HG03439 (cell line): ENCODE data around the gene RTL1.

ENCODE experiments used
- ATAC-seq: cut with Tn5 transposase; IDR thresholded peaks from one replicate; pipeline ENCODE4 v1.9.1; 2021; ENCODE audit warnings: mild to moderate bottlenecking, moderate library complexity; ENCODE audit not compliant: unreplicated experiment

The RTL1 gene

DNA sequence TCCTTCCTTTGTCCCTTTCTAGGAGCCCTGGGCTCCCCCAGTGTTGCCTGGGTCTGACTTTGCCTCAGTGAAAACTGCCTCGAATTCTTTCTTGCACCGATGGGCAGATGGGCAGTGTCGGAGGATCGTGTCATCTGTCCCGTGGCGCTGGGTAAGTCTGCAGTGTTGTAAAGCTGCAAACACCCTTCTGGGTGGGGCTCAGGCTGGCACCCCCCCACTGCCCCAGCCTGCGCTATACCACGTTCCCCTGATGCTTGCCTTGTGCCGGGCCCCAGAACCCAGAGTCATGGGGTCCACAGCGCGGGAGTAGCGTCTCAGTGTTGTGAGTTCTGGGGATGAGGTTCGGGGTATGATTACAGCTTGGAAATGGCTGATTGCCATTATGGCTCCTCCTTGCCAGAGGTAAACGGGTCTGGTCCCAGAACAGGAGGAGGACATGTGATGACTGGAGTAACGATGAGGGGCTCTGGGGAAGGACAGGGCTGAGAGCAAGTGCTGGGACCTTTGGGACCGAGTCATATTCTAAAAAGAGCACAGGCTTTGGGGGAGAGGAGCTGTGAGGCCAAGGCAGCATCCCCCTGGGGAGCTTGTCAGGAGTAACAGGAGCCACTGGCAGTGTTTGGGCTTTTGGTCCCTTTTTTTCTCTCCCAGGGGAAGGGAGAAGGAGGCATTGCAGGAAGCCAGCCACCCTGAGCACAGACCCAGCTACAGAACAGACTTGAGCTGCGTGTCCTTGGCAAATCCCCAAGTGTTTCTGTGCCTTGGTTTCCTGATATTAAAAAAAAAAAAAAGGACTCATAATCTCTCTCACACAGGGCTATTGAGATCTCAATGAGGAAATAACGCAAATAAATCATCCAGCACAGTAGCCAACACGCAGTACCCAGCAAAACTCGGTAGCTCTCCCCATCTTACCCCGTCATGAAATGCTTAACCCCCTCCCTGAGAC, 4.3 kb downstream of the RTL1 start:
- no peak for ATAC-seq

DNA sequence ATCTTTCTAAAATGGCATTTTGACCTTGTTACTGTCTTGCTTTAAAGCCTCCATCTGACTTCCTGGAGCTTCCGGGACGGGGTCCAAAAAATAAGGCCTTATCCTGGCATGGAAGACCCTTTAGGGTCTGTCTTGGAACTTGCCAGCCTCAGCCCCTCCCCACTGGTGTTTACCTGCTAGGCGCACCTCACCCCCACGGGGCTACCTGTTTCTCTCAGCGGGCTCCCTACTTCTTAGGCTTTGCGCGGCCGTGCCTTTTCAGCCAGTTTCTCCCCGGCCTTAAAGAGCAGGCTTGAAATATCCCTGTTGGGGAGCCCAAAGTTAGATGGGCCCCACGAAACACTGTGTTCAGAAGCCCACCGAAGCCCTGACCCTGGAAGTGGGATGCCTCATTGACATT, 5.1 kb downstream of the RTL1 start:
- ATAC-seq = no peak

DNA sequence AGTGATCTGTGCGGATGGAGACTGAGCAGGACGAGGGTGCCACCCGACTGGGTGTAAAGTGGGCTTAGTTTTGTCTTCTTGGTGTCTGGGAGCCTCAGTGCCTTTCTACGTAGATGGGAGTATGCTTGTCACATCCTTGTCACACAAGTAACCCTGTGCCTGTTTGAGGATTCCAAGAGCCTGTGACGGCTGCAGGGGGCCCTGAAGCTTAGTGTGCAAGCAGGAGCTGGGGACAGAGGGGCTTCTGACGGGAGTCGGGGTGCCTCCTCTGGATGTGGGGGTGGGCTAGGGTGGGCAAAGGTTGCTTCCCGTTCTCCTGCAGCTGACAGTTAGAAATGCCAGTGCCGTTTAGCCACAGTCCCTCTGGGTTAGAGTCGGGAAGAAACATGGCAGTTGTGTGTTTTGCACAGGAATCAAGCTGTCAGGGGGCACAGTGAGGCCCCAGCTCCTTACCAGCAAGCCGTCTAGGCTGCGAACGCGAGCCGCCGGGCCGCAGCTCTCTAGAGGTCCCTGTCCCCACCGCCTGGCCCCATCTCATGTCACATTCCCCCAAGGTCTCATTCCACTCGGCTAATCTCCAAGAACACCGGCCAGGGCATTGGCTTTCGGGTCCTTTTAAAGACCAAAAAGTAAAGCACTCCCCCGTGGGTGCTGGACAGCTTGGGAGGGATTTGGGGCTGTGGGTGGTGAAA, 7.0 kb downstream of the RTL1 start:
- no peak for ATAC-seq

DNA sequence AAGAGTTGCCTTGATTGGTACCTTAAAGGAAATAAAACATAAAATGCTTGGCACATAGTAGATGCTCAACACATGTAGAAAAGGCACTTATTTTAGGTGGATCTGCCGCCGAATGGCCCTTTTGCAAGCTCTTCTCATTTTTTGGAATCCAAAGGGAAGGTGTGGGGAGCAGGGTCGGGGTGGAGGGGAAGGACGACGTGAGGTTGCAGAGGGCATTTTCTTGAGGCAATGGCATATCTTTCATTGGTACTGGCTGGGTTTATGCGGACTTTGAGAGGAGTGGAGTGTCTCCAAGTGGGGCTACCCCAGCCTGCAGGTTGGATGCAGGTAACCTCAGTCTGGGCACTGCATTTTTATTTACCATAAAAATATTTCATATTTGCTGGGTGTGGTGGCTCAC, 8.1 kb downstream of the RTL1 start:
- no peak for ATAC-seq

DNA sequence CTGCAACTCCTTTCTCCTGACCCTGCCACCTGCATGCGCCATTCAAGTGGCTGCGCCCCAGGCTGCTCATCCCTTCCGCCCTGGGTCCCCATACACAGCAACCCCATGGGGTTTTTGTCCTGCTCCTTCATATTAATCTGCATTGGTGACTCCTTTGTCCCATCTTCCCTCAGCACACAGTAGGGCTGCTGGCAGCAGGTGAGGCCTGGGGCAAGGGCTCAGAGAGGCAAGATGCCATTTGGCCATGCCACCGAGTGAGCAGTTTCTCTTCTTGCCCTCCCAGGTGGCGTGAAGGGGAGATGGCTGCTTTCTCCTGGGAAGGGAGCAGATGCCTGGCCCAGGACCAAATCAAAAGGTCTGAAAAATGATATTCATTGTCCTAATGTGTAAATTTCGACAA, 9.1 kb downstream of the RTL1 start:
- no peak for ATAC-seq

DNA sequence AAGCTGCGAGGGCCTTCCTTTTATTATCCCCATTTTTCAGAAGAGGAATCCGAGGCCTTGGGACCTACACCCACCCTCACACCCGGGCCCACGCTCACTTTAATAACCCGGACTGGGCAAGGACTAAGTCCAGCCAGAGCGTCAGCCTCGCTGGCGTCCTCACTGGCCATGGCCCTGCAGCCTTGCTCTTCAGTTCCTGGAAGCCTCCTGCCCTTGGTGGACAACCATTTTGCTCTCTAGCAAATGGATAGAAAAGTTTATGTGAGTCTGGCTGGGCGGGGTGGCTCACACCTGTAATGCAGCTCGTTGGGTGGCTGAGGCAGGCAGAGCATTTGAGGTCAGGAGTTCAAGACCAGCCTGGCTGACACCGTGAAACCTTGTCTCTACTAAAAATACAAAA, 9.8 kb downstream of the RTL1 start:
- no peak for ATAC-seq

DNA sequence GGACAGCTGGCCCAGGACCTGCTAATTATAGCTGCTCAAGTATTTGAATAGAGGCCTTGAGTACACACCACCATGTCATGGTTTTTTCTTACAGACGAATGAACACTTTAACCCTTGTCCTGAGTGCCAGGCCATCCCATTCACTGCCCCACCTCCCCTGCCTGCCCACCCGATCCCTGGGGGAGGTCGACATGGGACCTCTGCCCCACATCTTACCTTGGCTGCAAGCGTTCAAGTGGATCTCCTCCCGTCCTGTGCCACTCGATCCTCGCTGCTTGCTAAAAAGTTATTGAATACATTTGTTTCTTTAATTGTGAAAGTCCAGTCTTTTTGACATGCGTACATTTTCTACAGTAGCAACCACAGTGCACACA, 10.3 kb downstream of the RTL1 start:
- no peak for ATAC-seq

DNA sequence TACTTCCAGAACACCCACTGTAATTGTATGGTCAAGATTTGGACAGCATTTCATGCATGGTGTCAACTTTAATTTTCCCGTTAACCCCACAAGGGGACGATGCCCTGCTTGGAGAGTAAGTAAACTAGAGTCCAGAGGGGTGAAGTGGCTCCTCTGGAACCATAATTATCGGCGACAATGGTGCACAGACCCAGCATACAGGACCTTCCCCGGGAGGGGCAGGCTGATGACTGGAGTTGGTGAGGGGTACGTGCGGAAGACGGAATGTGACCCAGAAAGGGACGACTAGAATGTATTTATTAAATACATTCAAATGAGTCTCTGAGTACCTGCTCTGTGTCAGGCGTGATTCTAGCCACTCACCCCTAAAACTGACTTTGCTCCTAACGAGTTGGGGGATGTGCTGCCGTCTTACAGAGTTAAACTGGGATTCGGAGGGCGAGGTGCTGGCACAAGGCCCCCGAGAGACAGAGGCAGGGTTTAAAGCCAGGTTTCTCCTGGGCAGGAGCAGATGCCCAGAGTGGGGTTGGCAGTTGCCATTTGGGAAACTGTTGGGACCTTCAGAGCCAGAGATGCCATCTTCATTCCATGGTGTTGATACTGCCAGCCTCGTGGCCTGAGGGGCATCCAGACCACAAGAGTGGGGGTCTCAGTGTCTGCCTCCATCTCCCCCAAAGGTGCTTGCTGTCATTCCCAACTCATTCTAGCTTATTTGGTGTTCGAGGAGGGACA, 10.9 kb downstream of the RTL1 start:
- ATAC-seq = no peak

DNA sequence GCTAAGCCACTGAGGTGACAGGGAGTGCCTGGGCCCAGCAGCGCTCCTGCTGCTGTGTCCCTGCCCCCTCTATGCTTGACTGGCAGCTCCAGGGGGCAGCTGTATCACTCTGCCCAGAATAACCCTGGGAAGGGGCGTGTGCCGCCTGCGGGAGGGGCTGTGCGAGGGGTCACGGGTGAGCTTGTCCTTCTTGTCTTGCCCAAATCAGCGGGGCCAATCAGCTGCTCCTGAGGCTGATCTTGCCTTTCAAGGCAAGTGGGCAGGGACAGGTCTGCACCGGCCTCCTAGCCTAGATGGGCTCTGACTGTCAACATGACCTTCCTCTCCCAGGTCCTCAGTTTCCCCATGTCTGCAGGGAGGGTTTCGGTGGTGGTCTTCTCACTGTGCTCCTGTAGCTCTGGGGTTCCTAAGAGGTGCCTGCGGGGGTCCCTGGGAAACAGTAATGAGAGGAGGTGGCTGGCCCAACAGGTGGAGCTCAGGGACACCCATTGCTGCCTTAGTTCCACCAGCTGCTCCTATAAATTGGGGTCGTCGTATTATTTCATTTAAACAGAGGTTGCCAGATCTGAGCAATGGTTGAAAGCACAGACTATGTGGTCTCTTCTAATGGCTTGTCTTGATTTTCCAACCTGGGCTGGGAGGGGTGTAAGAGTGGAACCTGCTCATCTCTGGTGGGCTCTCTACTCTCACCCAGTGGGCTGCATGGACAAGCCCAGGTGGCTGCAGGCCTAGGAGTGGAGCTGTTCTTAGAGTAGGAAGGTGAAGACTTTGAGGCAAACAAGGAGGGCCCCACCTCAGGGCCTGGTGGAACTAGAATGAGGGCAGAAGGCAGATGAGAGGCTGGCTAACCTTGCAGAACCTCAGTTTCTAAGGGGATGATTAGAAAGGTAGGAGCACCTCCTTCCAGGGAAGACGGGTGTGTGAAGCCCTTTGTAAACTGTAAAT, 11.7 kb downstream of the RTL1 start:
- no peak for ATAC-seq

DNA sequence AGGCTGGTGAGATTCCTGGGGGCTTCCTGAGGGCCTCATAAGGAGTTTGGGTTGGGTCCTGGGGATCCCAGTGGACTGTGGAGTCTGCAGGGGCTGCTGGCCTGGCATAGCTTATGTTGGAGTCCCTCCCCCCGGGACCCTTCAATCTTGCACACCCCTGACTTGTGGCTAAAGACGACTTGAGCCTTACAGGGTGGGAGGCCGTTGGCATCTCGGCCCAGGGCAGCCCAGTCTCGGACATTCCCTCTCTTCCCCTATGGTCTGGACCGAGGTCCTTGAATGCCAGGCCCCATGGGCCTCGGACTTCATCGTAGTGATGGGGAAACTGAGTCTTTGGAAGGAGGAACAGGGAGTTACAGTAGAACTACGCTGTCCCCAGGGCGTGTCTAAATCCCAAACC, 12.5 kb downstream of the RTL1 start:
- ATAC-seq = no peak

DNA sequence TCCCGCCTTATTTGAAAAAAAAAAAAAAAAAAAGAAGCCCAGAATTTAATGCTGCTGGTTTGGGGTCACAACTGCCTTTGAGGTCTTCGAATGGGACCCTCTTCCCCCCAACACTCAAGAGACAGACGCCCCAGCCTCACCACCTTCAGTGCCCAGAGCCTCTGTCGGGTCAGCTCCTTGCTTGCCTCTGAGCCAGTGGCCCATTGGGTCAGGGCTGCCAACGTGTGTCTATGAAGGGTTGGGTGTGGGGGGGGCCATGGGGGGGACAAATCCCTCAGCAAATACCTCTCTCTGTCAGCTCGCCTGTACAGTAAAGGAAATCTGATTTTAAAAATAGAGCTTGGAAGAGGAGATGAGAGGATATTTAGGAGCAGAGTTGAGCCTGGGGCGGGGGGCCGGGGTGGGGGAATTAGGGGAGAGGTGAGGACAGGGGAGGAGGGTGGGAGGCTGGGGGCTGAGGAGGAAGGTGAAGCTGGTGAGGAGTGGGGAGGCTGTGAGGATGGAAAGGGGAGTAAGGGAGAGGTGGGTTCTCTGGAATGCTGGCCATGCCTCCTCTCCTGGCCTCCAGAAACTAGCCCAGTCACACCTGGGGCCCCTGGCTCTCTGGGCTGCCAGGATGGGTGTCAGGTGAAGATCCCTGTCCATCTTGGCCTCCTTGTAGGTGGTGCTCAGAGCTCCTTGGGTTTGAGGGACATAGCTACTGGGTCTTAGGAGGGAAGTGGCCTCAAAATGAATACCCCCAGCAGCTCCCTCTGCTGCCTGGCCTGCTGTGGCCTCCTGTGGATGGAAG, 13.3 kb downstream of the RTL1 start:
- no peak for ATAC-seq

DNA sequence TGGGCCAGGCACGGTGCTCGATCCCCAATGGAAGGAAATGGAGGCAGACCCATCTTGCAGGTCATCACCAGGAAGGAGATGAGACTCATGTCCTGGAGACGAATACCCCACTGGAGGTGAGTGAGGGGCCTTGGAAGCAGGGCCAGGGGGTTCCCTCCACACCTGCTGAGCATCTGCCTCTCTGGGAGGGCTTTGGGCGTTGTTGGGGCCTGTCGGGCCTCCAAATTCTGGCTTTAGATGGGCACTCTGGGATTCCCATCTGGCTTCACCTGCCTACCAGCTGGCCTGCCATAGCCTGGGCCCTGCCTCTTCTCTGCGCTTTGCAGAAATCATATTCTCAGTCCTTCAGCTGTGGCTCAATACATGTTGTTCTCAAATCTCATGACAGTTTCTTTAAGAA, 13.9 kb downstream of the RTL1 start:
- no peak for ATAC-seq

DNA sequence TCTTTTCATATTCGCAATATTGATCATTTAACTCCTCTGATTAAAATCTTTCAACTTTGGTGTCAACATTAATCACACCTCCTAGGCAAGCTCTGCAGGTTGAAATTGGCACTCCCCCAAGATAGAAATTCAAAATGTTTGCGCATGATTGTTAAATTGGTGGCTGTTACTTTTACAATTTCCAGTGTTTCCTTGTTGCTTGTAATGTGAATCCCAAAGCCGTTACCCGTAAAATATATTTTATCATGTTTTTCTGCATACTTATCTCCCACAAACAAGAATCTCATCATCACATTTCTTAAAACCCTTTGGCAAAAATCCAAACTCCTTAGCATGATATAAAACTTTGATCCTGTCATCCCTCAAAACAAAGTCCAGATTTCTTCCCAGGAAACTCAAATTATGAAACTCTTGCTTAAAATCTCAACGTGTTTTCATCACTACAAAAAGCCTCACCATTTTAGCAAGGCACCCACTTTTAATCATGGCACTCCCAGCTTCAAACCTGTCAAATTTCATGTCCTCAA, 14.7 kb downstream of the RTL1 start:
- ATAC-seq = no peak

DNA sequence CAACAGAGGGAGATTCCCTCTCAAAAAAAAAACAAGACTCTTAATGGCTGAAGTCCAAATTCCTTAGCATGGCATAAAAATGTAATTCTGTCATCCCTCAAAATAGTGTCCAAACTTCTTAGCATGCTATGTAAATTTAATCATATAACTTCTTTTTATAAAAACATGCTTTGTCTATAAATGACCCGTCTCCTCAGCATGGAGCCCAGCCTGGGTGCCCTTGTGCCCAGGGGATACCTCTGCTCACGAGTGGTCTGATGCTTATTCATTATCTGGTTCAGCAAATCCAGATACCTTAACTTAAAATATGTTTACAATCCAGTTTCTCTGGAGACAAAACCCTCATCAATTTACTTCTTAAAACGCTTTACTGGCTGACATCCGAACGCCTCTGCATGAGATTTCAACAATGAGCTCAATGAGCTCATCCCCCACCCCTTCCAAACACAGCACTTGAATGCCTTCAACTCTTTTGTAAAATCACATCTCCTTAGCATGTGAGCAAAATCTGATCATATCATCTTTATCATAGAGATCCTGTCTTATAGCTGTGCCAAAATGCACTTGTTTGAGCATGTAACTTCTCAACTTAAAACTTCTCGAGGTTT, 15.7 kb downstream of the RTL1 start:
- ATAC-seq = no peak

DNA sequence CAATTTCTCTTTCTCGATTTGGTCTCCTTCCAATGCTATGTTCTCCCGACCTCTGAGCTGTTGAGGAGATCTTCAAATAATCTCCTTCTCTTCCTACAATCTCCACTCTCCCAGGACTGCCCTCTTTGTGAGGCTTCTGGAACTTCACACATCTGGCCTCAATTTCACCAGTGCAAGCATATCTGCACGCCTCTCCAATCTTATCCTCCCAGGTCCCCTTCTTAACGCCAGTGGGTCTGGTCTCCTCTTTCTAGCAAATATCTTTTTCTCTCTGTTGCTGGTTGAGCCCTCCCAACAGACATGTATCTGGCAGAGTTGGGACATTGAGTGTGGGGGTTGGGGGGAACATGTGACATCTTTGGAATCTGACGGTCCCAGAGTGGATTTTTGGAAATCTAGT, 17.9 kb downstream of the RTL1 start:
- ATAC-seq = no peak

DNA sequence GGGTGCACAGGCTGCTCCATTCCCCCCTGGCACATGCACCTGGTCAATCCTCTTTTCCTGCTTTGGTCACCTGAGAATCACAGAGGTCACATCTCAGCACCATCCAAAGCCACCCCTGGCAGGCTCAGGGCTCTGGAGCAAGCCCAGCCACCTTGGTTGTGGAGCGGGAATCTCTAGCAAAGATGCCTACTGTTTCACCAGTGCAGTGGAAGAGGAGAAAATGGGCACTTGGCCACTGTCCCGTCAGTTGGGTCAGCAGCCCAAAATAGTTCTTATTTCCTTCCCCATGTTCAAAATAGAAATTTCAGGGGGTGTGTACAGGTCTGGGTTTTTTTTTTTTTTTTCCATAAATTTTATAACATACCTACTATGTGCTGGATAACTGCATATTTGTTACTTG, 18.3 kb downstream of the RTL1 start:
- no peak for ATAC-seq

DNA sequence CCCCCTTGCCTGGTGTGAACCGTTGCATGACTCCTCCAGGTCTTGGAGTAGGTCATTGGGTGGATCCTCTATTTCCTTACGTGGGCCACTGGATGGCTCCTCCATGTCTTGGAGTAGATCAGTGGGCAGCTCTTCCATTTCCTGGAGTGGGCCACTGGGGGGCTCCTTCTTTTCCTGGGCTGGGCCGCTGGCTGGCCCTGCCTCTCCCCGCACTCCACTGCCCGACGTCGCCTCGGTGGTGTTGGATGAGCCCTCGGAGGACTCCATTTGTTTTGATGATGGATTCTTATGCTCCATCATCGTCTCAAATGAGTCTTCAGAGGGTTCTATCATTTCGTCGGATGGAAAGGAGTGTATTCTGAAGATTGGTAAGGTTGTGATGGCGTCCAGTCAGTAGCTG, 19.1 kb downstream of the RTL1 start:
- no peak for ATAC-seq

DNA sequence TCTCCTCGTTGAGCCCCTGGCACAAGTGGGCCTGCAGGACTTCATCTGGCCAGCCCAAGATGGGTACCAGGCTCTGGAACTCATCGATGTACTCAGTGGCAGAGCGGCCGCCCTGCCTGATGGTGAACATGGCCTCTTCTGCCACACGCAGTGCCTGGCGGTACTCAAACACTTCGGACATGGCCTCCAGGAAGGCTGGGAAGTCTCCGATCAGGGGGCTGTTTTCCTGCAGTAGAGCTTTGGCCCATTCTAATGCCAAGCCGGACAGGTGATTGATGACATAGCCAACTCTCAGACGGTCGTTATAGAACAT, 19.8 kb downstream of the RTL1 start:
- no peak for ATAC-seq

DNA sequence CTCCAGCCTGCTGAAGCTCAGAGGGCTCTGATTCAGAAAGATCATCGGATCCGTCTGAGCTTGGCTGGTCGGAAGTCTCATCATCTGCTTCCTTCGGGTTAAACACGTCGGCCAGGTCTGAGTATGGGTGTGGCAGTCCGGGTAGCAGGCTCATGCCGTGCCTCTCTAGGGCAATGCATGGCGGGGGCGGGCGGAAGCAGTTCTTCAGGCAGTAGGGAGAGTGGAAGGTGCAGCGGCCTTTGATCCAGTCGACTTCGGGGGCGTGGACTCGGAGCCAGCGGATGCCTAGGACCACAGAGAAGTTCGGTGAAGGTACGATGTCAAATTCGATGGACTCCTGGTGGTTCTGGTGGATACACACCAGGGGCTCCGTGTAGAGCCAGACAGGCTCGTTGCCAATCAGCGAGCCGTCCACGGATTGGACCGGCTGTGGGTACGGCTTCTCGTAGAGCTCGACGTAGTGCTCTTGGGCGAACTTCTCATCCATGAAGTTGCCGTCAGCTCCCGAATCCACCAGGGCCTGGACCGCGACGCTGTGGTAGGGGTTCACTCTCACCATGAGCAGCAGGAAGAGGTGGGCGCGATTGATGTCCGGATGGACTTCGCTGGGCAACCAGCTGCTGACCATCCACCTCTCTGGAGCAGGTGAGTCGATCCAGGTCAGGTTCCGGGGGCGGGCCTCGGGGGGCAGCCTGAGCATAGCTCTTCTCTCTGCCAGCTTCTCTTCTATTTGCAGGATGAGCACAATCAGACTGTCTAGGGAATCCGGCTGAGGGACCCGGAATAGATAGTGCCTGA, 20.3 kb downstream of the RTL1 start:
- ATAC-seq = no peak
